ENCODE results near the gene CHERP.
A peak's percentile ranks its signal among the peaks of the same experiment; 100 is the strongest.

CHERP gene

GRCh38 chr19:16541526-16542044, 652 bp downstream of the CHERP start:
- H3K27me3 ChIP-seq (ENCODE audit: low read depth), result no peaks in the 10 kb centered on the region
- peaks cover 8% of the 10 kb centered on the region for H3K4me1 ChIP-seq
- no peak for DNase-seq (ENCODE audit: low spot score in 2 of 2)
- H3K4me3 ChIP-seq, result peak overlapping the region; percentile 99
- no peaks in the 10 kb centered on the region for H3K9me3 ChIP-seq
- in situ Hi-C loops (cut with MboI; ENCODE audit: low sequenced_read_pairs), result no loop called here
- H3K36me3 ChIP-seq (replicated peaks), result peaks cover 54% of the 10 kb centered on the region

DNA sequence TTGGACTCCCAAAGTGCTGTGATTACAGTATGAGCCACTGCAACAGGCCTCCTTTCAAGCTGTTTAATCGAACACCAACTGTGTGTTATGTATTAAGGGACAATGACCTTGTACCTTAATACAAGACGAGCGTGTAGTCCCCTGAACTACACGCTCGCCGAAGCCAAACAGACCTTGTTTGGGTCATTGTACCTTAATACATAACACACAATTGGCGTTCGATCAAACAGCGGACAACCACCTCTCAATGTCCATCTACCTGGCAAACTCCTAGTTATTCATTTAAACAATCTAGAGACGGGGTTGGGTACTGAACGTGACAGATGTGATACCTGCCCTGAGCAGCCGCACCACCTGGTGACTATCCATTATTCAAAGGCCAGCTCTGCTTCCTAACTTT, 1.3 kb downstream of the CHERP start:
- H3K27me3 ChIP-seq (ENCODE audit: low read depth), result no peaks in the 10 kb centered on the region
- in situ Hi-C loops (cut with MboI; ENCODE audit: low sequenced_read_pairs), result no loop called here
- peaks cover 8% of the 10 kb centered on the region for H3K4me1 ChIP-seq
- peaks cover 60% of the 10 kb centered on the region for H3K36me3 ChIP-seq (replicated peaks)
- peak overlapping the region; percentile 99 for H3K4me3 ChIP-seq
- no peak for DNase-seq (ENCODE audit: low spot score in 2 of 2)
- H3K9me3 ChIP-seq, result no peaks in the 10 kb centered on the region

GRCh38 chr19:16537111-16537510, 5.1 kb downstream of the CHERP start:
- no peak for DNase-seq (ENCODE audit: low spot score in 2 of 2)
- Histone ChIP-seq H3K4me1 (no peaks in the 10 kb centered on the region), H3K36me3 (replicated peaks) (peaks cover 93% of the 10 kb centered on the region), H3K4me3 (no peak overlapping the region), H3K27me3 (ENCODE audit: low read depth) (no peaks in the 10 kb centered on the region), H3K9me3 (no peaks in the 10 kb centered on the region)
- in situ Hi-C loops (cut with MboI; ENCODE audit: low sequenced_read_pairs), result no loop called here

DNA sequence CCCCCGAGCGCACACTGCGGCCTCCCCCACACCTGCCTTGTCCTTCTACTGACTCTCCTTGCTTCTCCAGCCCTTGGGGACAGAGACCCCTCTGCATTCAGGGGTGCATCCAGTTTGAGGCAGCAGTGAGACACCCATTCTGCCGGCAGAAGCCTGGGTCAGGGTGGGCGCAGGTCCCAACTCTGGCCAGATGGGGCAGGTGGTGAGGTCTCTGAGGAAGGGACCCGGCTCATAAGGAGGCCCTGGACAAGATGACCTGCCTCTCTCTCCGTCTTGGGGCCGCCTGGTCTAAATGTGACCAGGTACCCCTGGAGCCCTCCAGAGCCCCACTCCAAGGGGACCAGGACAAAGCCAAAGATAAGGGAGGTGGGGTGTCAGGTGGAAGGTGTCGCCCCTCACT, 6.1 kb downstream of the CHERP start:
- in situ Hi-C loops (cut with MboI; ENCODE audit: low sequenced_read_pairs), result no loop called here
- Histone ChIP-seq H3K27me3 (ENCODE audit: low read depth) (no peaks in the 10 kb centered on the region), H3K9me3 (no peaks in the 10 kb centered on the region), H3K4me3 (no peak overlapping the region), H3K4me1 (no peaks in the 10 kb centered on the region), H3K36me3 (replicated peaks) (peaks cover 95% of the 10 kb centered on the region)
- no peak for DNase-seq (ENCODE audit: low spot score in 2 of 2)

DNA sequence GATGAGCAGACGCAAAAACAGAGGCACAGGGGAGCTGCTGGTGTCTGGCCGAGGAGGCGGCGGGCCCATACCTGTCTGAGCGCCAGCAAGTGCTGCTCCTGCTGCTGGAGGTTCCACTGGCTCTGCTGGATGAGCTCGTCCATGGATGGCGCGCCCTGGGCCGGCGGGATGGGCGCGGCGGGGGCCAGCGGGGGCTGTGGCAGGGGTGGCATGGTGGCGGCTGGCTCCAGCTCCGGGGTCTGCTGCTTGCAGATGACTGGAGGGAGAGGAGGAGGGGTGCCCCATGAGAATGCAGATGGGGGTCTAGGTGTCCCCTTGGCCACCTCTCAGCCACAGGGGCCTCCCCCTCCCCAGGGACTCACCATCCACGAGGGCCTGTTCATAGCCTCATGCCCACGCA, 6.9 kb downstream of the CHERP start:
- H3K4me3 ChIP-seq, result no peak overlapping the region
- DNase-seq (ENCODE audit: low spot score in 2 of 2), result no peak
- in situ Hi-C loops (cut with MboI; ENCODE audit: low sequenced_read_pairs), result no loop called here
- H3K36me3 ChIP-seq (replicated peaks), result peaks cover 96% of the 10 kb centered on the region
- H3K27me3 ChIP-seq (ENCODE audit: low read depth), result no peaks in the 10 kb centered on the region
- H3K4me1 ChIP-seq, result no peaks in the 10 kb centered on the region
- H3K9me3 ChIP-seq, result no peaks in the 10 kb centered on the region

- H3K36me3 ChIP-seq (replicated peaks), result peaks cover 98% of the 10 kb centered on the region
Observed at GRCh38 chr19:16532440-16533234, 9.6 kb downstream of the CHERP start.

DNA sequence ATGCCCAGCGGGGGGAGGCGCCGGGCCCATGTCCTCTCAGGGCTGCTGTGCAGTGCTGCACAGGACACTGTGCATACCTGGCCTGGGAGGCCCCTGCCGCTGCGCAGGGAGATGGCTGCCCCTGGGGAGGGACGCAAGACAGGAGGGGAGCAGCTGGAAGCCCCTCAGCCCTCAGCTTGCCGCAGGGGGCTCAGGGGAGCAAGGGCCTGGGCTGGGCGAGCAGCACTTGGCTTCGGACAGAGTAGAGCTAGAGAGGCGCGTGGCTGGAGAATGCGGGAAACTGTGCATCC, 10.9 kb downstream of the CHERP start:
- in situ Hi-C loops (cut with MboI; ENCODE audit: low sequenced_read_pairs), result no loop called here
- H3K9me3 ChIP-seq, result no peaks in the 10 kb centered on the region
- no peaks in the 10 kb centered on the region for H3K4me1 ChIP-seq
- H3K36me3 ChIP-seq (replicated peaks), result peaks cover 100% of the 10 kb centered on the region
- no peak overlapping the region for H3K4me3 ChIP-seq
- no peaks in the 10 kb centered on the region for H3K27me3 ChIP-seq (ENCODE audit: low read depth)
- no peak for DNase-seq (ENCODE audit: low spot score in 2 of 2)

More at GRCh38 chr19:16532440-16533234, 9.6 kb downstream of the CHERP start:
- H3K4me3 ChIP-seq, result no peak overlapping the region
- no peaks in the 10 kb centered on the region for H3K9me3 ChIP-seq
- no peak for DNase-seq (ENCODE audit: low spot score in 2 of 2)
- H3K4me1 ChIP-seq, result no peaks in the 10 kb centered on the region
- in situ Hi-C loops (cut with MboI; ENCODE audit: low sequenced_read_pairs), result no loop called here
- H3K27me3 ChIP-seq (ENCODE audit: low read depth), result no peaks in the 10 kb centered on the region

GRCh38 chr19:16530540-16531379, 11.5 kb downstream of the CHERP start:
- H3K27me3 ChIP-seq (ENCODE audit: low read depth), result no peaks in the 10 kb centered on the region
- H3K36me3 ChIP-seq (replicated peaks), result peaks cover 100% of the 10 kb centered on the region
- no peak for DNase-seq (ENCODE audit: low spot score in 2 of 2)
- no peaks in the 10 kb centered on the region for H3K4me1 ChIP-seq
- H3K4me3 ChIP-seq, result no peak overlapping the region
- in situ Hi-C loops (cut with MboI; ENCODE audit: low sequenced_read_pairs), result no loop called here
- H3K9me3 ChIP-seq, result no peaks in the 10 kb centered on the region

GRCh38 chr19:16529466-16530144, 12.6 kb downstream of the CHERP start:
- Histone ChIP-seq H3K4me3 (no peak overlapping the region), H3K4me1 (no peaks in the 10 kb centered on the region), H3K27me3 (ENCODE audit: low read depth) (no peaks in the 10 kb centered on the region), H3K9me3 (no peaks in the 10 kb centered on the region), H3K36me3 (replicated peaks) (peaks cover 100% of the 10 kb centered on the region)
- in situ Hi-C loops (cut with MboI; ENCODE audit: low sequenced_read_pairs), result no loop called here
- no peak for DNase-seq (ENCODE audit: low spot score in 2 of 2)

DNA sequence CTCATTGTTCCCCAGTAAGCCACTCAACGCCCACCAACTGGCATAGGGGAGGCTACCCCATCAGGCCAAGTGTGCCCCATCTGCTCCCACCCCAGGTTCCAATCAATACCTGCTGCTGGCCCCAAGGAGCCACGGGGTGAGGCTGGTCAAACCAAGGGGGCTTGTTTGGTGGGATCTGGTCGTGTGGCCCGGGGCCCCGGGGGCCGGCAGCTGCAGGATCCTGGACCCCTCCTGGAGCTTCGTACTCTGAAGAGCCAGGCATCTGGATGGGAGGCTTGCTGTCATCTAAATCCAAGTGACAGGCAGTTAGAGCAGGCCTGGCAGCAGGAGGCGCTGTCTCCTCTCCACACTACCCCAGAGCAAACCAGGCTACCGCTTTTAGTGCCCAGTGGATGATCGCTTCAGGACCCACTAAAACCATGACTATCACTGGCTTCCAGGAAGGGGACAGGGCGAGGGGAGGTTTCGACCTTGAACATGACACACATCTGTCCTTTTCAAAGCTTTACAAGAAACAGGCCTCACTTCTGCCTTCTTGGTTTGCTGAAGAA, 14.2 kb downstream of the CHERP start:
- in situ Hi-C loops (cut with MboI; ENCODE audit: low sequenced_read_pairs), result no loop called here
- Histone ChIP-seq H3K4me1 (no peaks in the 10 kb centered on the region), H3K27me3 (ENCODE audit: low read depth) (no peaks in the 10 kb centered on the region), H3K9me3 (no peaks in the 10 kb centered on the region), H3K4me3 (no peak overlapping the region), H3K36me3 (replicated peaks) (peaks cover 100% of the 10 kb centered on the region)
- peak; percentile 13 to 59 for DNase-seq (ENCODE audit: low spot score in 2 of 2)

DNA sequence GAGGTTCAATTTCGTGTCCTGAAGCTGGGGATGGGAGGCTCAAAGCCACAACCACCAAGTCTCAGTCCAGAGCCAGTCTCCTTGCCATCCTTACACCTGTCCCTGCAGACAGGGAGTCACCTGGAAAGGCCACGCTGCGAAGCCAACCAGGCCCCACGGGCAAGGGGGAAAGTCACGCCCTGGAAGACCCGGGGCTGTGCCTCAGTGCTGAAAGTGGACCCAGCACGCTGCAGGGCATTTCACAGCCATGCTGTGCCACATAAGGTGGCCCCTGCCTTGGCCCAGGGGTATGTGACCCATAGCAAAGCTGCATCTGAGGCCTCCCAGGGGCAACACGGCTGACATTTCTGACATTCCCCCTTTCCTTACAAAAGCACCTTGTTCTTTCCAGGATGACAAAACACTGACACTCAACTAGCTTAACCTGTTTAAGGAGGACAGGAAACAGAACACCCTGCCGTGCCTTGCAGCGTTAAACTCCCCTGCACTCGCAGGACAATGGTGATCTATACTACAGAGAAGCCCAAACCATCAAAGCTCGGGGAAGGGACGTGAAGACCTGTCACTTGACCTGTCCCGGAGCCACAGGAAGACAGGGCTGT, 14.8 kb downstream of the CHERP start:
- H3K4me1 ChIP-seq, result no peaks in the 10 kb centered on the region
- H3K36me3 ChIP-seq (replicated peaks), result peaks cover 100% of the 10 kb centered on the region
- DNase-seq (ENCODE audit: low spot score in 2 of 2), result no peak
- no peaks in the 10 kb centered on the region for H3K27me3 ChIP-seq (ENCODE audit: low read depth)
- no peak overlapping the region for H3K4me3 ChIP-seq
- in situ Hi-C loops (cut with MboI; ENCODE audit: low sequenced_read_pairs), result no loop called here
- H3K9me3 ChIP-seq, result no peaks in the 10 kb centered on the region

DNA sequence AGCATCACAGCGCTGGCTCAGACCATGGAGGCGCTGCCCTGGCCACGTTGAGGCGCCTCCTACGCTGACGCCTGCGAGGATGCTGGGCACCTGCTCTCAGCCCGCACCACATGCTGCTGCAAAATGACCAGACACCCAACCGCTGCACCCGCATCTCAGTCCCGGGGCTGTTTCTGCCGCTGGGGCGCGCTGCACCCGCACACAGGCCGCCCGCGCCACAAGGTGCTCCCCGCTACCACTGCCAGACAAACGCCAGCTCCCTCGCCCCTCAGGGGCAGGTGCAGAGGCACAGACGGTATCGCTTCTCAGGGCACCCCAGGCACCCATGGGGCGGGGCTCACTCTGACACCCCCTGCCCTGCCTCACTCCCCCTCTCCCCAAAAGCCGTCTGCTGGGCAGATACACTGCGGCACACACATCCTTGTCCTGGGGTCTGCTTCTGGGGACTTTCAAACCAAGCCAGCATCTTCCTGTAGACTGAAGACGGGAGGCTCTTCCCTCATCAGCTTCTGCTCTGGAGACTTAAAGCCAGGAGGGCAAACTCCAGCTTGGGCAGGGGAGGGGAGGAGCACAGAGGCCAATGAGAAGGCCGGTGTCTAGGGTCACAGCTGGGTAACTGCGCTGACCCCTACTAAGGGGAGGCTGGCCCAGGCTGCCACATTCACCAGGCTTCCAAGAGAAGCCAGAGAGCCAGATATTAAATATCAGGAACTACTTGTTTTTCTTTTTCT, 16.3 kb downstream of the CHERP start:
- Histone ChIP-seq H3K4me3 (no peak overlapping the region), H3K36me3 (replicated peaks) (peaks cover 96% of the 10 kb centered on the region), H3K9me3 (no peaks in the 10 kb centered on the region), H3K27me3 (ENCODE audit: low read depth) (no peaks in the 10 kb centered on the region), H3K4me1 (no peaks in the 10 kb centered on the region)
- in situ Hi-C loops (cut with MboI; ENCODE audit: low sequenced_read_pairs), result no loop called here
- no peak for DNase-seq (ENCODE audit: low spot score in 2 of 2)

Data from HAP-1 (cell line).